ENCODE data around the gene GP9.

- TF ChIP-seq CTCF (conservative IDR thresholded peaks at IDR 0.05; ENCODE audit: low read length) (no peak), EZH2phosphoT487 (IDR thresholded peaks at IDR 0.05; ENCODE audit: borderline replicate concordance, low read depth, low read length) (no peak)
These were observed 24.1 kb upstream of the GP9 start for GRCh38 chr3:129036222-129037092.
